NT2/D1 (cell line): Measurements from ENCODE around the gene DPM2.

Experiments used
- SUZ12 ChIP-seq: IDR thresholded peaks from 2 replicates; pipeline ENCODE4 v1.6.1; 2011; ENCODE audit not compliant: insufficient read length, insufficient read depth; ENCODE audit errors: extremely low read depth
- ZNF274 ChIP-seq: IDR thresholded peaks from 2 replicates; pipeline ENCODE4 v1.6.1; 2011; ENCODE audit warnings: mild to moderate bottlenecking, low read depth, low read length

- TF ChIP-seq ZNF274 (no peak), SUZ12 (no peak)
These were observed 1.9 kb downstream of the DPM2 start for GRCh38 chr9:127935765-127936221.
